Neutrophil (primary cell): ENCODE data around the gene PLEKHO2.

ENCODE experiments used
- H3K27ac ChIP-seq: fragments of 200-600 bp; sonication (generic); 2 replicates; pipeline ENCODE4 v1.5.1; 2016; ENCODE audit warnings: mild to moderate bottlenecking, moderate library complexity
- H3K27me3 ChIP-seq: fragments of 200-600 bp; sonication (generic); 2 replicates; pipeline ENCODE4 v1.6.0; 2016; ENCODE audit warnings: mild to moderate bottlenecking
- H3K36me3 ChIP-seq: fragments of 200-600 bp; sonication (generic); 2 replicates; pipeline ENCODE4 v1.5.1; 2017
- H3K4me1 ChIP-seq, 2 experiments: fragments of 200-600 bp in 1 of 2; sonication (generic) in 1 of 2; 1 replicate in 1 of 2; 2 replicates in 1 of 2; pipeline versions ENCODE4 v1.5.1 to v1.6.1; 2013 to 2016; ENCODE audit warnings: low read depth in 1 of 2, low read length in 1 of 2, mild to moderate bottlenecking in 1 of 2, moderate library complexity in 1 of 2; ENCODE audit not compliant: control insufficient read depth in 1 of 2, insufficient read depth in 1 of 2
- H3K4me3 ChIP-seq, 2 experiments: fragments of 200-600 bp in 1 of 2; sonication (generic) in 1 of 2; 1 replicate in 1 of 2; 2 replicates in 1 of 2; pipeline ENCODE4 v1.5.1; 2013 to 2016; ENCODE audit warnings: low read depth in 1 of 2, low read length in 1 of 2, mild to moderate bottlenecking in 1 of 2, moderate library complexity in 1 of 2
- H3K9me3 ChIP-seq: fragments of 200-600 bp; sonication (generic); 2 replicates; pipeline ENCODE4 v1.5.1; 2016
- CTCF ChIP-seq: fragments of 200-600 bp; sonication (generic); IDR thresholded peaks from 2 replicates; pipeline ENCODE4 v1.5.1; 2016; ENCODE audit warnings: antibody characterized with exemption

Gene PLEKHO2

GRCh38 chr15:64902863-64903262 is 61.1 kb downstream of the PLEKHO2 start:
- Histone ChIP-seq H3K9me3 (no peaks in the 10 kb centered on the region), H3K4me3 (no peak overlapping the region), H3K36me3 (no peaks in the 10 kb centered on the region), H3K27me3 (peaks cover under 1% of the 10 kb centered on the region), H3K4me1 (peaks cover 24 to 32% of the 10 kb centered on the region in 2 experiments), H3K27ac (peak overlapping the region; percentile 52)
- TF ChIP-seq CTCF = no peak

- TF ChIP-seq CTCF = no peak
- no peak overlapping the region for H3K4me3 ChIP-seq
- no peaks in the 10 kb centered on the region for H3K9me3 ChIP-seq
- peaks cover 24 to 28% of the 10 kb centered on the region in 2 experiments for H3K4me1 ChIP-seq
- peaks cover 7% of the 10 kb centered on the region for H3K27me3 ChIP-seq
- no peaks in the 10 kb centered on the region for H3K36me3 ChIP-seq
- H3K27ac ChIP-seq = no peak overlapping the region
Measured at GRCh38 chr15:64903326-64903950, 61.7 kb downstream of the PLEKHO2 start.

- H3K27me3 ChIP-seq = peaks cover 14% of the 10 kb centered on the region
- no peaks in the 10 kb centered on the region for H3K9me3 ChIP-seq
- no peaks in the 10 kb centered on the region for H3K36me3 ChIP-seq
- H3K4me1 ChIP-seq = peaks cover 24 to 28% of the 10 kb centered on the region in 2 experiments
- no peak for TF ChIP-seq CTCF
- H3K4me3 ChIP-seq = no peak overlapping the region
- H3K27ac ChIP-seq = peak overlapping the region; percentile 37
Measured at GRCh38 chr15:64904189-64904588, 62.5 kb downstream of the PLEKHO2 start.

- Histone ChIP-seq H3K4me1 (peaks cover 24 to 28% of the 10 kb centered on the region in 2 experiments), H3K27me3 (peaks cover 25% of the 10 kb centered on the region), H3K27ac (no peak overlapping the region), H3K4me3 (peak overlapping the region; percentile 2 to 36), H3K36me3 (no peaks in the 10 kb centered on the region), H3K9me3 (no peaks in the 10 kb centered on the region)
- peak; percentile 93 for TF ChIP-seq CTCF
Measured at GRCh38 chr15:64905119-64905831, 63.6 kb downstream of the PLEKHO2 start.

- no peak overlapping the region for H3K27ac ChIP-seq
- peaks cover 24 to 28% of the 10 kb centered on the region in 2 experiments for H3K4me1 ChIP-seq
- peaks cover 32% of the 10 kb centered on the region for H3K27me3 ChIP-seq
- TF ChIP-seq CTCF = no peak
- H3K36me3 ChIP-seq = no peaks in the 10 kb centered on the region
- H3K9me3 ChIP-seq = no peaks in the 10 kb centered on the region
- no peak overlapping the region for H3K4me3 ChIP-seq
Measured at GRCh38 chr15:64905941-64906340, 64.2 kb downstream of the PLEKHO2 start.
